Measurements from ENCODE around the gene TPRX2.
"Not testable (repeated sequence)": the region's sequence is repeated elsewhere in the genome, so short reads cannot be mapped to it uniquely, and the experiment has no call there.

TPRX2 gene

DNA sequence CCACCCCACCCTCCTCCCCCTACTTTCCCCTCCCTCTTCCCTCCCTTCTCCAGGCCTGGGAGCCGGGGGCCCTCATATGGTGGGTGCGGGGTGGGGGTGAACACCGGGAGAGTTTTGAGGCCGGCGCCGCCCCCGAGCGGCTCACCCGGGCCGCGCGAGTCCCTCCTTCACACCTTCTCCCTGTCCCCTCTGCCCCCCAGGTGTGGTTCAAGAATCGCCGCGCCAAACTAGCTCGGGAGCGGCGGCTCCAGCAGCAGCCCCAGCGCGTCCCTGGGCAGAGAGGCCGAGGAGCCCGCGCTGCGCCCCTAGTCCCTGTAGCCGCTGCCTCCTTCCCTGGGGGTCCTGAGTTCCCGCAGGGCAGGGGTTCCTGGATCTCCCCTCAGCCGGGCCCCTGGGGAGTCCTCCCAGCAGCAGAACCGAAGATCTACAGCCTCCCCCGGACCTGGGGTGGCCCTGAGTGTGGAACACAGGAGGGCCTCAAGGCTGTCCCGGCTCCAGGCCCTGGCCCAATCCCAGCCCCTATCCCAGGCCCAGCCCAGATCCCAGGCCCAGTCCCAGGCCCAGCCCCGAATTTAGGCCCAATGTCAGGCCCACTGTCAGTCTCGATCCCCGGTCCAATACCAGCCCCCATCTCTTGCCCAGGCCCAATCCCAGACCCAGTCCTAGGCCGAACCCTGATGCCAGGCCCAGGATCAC, 1.7 kb downstream of the TPRX2 start:
- no peaks in the 10 kb centered on the region for H3K36me3 ChIP-seq
- peaks cover 4% of the 10 kb centered on the region for H3K9me3 ChIP-seq (ENCODE audit: severe bottlenecking)
- DNase-seq, result no peak
- TF ChIP-seq, protein P1, sequence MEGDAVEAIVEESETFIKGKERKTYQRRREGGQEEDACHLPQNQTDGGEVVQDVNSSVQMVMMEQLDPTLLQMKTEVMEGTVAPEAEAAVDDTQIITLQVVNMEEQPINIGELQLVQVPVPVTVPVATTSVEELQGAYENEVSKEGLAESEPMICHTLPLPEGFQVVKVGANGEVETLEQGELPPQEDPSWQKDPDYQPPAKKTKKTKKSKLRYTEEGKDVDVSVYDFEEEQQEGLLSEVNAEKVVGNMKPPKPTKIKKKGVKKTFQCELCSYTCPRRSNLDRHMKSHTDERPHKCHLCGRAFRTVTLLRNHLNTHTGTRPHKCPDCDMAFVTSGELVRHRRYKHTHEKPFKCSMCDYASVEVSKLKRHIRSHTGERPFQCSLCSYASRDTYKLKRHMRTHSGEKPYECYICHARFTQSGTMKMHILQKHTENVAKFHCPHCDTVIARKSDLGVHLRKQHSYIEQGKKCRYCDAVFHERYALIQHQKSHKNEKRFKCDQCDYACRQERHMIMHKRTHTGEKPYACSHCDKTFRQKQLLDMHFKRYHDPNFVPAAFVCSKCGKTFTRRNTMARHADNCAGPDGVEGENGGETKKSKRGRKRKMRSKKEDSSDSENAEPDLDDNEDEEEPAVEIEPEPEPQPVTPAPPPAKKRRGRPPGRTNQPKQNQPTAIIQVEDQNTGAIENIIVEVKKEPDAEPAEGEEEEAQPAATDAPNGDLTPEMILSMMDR (IDR thresholded peaks at IDR 0.05; ENCODE audit: low read depth, low read length), result no peak
- no peak overlapping the region for H3K4me3 ChIP-seq (ENCODE audit: low read depth, low read length)
- no peak overlapping the region for H3K27ac ChIP-seq
- H3K27me3 ChIP-seq (ENCODE audit: insufficient read depth, low read depth, severe bottlenecking), result no peaks in the 10 kb centered on the region

DNA sequence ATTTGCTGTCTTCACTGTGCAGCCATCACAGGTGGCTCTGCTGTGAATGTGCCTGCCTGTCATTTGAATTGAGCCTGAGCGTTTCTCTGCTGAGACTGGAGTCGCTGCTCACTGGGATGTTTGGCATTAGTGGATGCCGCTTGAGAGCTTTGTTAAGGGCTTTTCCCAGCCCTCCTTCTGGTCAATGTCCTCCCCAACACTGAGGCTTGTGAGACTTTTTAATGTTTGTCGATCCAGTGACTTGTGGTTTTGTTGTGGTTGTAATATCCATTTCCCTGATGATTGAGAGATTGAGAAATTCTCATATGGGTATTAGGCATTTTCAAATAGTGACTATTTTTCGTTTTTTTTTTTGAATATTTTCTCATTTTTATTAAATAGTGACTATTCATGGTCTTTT, 2.6 kb downstream of the TPRX2 start:
- Histone ChIP-seq H3K36me3 (no peaks in the 10 kb centered on the region), H3K27me3 (ENCODE audit: insufficient read depth, low read depth, severe bottlenecking) (no peaks in the 10 kb centered on the region)
- DNase-seq, result no peak

DNA sequence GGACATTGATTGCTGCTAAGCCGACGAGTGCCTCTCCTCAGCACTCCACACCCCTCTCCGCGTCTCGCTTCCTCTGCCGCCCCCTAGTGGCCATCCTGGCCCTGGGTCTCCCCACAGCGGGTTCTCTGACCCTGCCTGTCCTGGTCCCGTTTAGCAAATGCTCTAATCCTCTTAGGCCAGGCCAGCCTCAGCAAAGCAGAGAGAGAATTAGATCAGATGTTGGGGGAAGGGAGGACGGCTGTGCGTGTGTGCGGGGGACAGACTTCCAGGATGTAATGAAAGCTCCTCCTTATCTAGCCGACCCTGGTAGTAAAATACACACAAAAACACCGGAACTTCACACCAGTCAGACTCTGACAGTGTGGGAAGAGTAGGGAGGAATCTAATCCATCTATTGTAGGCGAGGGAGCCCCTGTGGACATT, 4.5 kb downstream of the TPRX2 start:
- H3K36me3 ChIP-seq, result no peaks in the 10 kb centered on the region
- H3K9me3 ChIP-seq (ENCODE audit: severe bottlenecking), result peaks cover 4% of the 10 kb centered on the region
- TF ChIP-seq, protein P1 (IDR thresholded peaks at IDR 0.05; ENCODE audit: low read depth, low read length), result peak; percentile 83
- H3K27me3 ChIP-seq (ENCODE audit: insufficient read depth, low read depth, severe bottlenecking), result no peaks in the 10 kb centered on the region
- peak overlapping the region; percentile 46 for H3K4me3 ChIP-seq (ENCODE audit: low read depth, low read length)
- peak overlapping the region; percentile 94 for H3K27ac ChIP-seq
- peak; percentile 99 for DNase-seq

More for the DNA sequence above, 2.6 kb downstream of the TPRX2 start:
- no peak overlapping the region; the same call in 1 of the 2 replicates for H3K27ac ChIP-seq
- H3K4me3 ChIP-seq (ENCODE audit: low read depth, low read length), result no peak overlapping the region
- peaks cover 4% of the 10 kb centered on the region for H3K9me3 ChIP-seq (ENCODE audit: severe bottlenecking)
- TF ChIP-seq, protein P1 (IDR thresholded peaks at IDR 0.05; ENCODE audit: low read depth, low read length), result no peak

DNA sequence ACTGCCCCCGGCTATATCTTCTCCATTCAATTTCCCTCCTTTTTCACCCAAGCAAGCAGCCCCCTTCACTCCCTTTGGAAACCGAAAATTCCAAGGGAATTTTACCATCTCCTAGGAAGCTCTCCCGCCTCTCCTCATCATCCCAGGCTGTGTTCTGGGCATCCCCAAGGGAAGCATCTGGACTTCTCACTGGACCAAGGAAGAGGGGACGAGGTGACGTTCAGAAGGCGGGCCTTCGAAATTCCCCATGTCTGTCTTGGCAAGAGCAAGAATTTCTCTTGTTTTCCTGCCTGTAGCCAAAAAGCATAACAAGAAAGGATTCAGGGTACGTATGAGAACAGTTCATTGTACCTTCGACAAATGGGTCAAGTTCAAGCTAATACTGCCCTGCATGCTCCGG, 6.1 kb downstream of the TPRX2 start:
- DNase-seq, result no peak
- Histone ChIP-seq H3K4me3 (ENCODE audit: low read depth, low read length) (no peak overlapping the region), H3K27ac (peak overlapping the region; percentile 63), H3K27me3 (ENCODE audit: insufficient read depth, low read depth, severe bottlenecking) (no peaks in the 10 kb centered on the region), H3K9me3 (ENCODE audit: severe bottlenecking) (peaks cover 4% of the 10 kb centered on the region), H3K36me3 (no peaks in the 10 kb centered on the region)
- TF ChIP-seq, protein P1 (IDR thresholded peaks at IDR 0.05; ENCODE audit: low read depth, low read length), result no peak

DNA sequence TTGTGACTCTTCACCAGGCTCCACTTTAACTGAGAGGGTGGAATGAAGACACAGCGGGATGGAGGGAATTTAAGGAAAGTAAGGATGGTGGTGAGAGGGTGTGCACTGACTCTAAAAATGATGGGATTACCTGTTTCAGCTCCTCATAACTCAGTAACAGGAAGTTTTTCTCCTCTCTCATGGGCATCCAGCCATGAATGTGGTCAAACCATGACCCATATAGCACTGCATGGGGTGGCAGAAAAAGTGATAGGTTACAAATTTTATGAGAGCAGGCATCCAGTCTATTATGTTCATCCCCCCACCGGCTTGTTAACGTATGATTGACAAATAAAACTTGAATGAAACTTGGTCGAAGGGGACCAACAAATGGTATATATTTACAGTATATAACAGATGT, 19.9 kb downstream of the TPRX2 start:
- Histone ChIP-seq H3K36me3 (no peaks in the 10 kb centered on the region), H3K9me3 (ENCODE audit: severe bottlenecking) (no peaks in the 10 kb centered on the region), H3K27ac (no peak overlapping the region), H3K27me3 (ENCODE audit: insufficient read depth, low read depth, severe bottlenecking) (no peaks in the 10 kb centered on the region), H3K4me3 (ENCODE audit: low read depth, low read length) (no peak overlapping the region)
- TF ChIP-seq, protein P1 (IDR thresholded peaks at IDR 0.05; ENCODE audit: low read depth, low read length), result no peak
- no peak for DNase-seq

DNA sequence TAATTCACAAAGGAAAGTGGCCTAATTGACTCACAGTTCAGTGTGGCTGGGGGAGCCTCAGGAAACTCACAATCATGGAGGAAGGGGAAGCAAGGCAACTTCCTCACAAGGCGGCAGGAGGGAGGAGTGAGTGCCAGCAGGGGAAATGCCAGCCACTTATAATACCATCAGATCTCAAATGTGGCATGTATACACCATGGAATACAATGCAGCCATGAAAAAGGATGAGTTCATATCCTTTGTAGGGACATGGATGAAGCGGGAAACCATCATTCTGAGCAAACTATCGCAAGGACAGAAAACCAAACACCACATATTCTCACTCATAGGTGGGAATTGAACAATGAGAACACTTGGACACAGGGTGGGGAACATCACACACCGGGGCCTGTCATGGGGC, 20.4 kb downstream of the TPRX2 start:
- not testable (repeated sequence) for H3K4me3 ChIP-seq (ENCODE audit: low read depth, low read length); H3K27me3 ChIP-seq (ENCODE audit: insufficient read depth, low read depth, severe bottlenecking); H3K36me3 ChIP-seq; H3K27ac ChIP-seq; H3K9me3 ChIP-seq (ENCODE audit: severe bottlenecking); DNase-seq

All from WERI-Rb-1 (cell line).